ENCODE data around the gene ATOSB.
A peak's percentile ranks its signal among the peaks of the same experiment; 100 is the strongest.

Gene ATOSB

GRCh38 chr9:35085078-35085477 lies 30.6 kb downstream of the ATOSB start:
- Histone ChIP-seq H3K27ac (ENCODE audit: low read depth, low read length) (no peak overlapping the region), H3K9me2 (replicated peaks; ENCODE audit: control insufficient read depth, low read length) (no peaks in the 10 kb centered on the region), H3K4me3 (ENCODE audit: low read length) (no peak overlapping the region), H3K4me2 (ENCODE audit: low read length) (no peak overlapping the region), H3K79me2 (ENCODE audit: control insufficient read depth, low read length) (no peaks in the 10 kb centered on the region), H3K4me1 (ENCODE audit: control insufficient read depth, low read length) (peaks cover 14% of the 10 kb centered on the region), H3K27me3 (ENCODE audit: control insufficient read depth, low read length) (no peaks in the 10 kb centered on the region), H3K36me3 (ENCODE audit: control insufficient read depth, low read length) (peaks cover 20% of the 10 kb centered on the region), H3F3A (ENCODE audit: control insufficient read depth, insufficient read depth) (peaks cover 15% of the 10 kb centered on the region; the same call in 1 of the 2 replicates), H3K9me3 (ENCODE audit: control insufficient read depth, insufficient read depth, low read length) (no peaks in the 10 kb centered on the region), H4K20me1 (ENCODE audit: control insufficient read depth, insufficient read depth, low read depth, low read length) (no peaks in the 10 kb centered on the region)
- TF ChIP-seq EZH2phosphoT487 (IDR thresholded peaks at IDR 0.05; ENCODE audit: borderline replicate concordance, low read length) (no peak), CTCF (IDR thresholded peaks at IDR 0.05; ENCODE audit: low read depth, low read length, poor library complexity, severe bottlenecking) (no peak)

DNA sequence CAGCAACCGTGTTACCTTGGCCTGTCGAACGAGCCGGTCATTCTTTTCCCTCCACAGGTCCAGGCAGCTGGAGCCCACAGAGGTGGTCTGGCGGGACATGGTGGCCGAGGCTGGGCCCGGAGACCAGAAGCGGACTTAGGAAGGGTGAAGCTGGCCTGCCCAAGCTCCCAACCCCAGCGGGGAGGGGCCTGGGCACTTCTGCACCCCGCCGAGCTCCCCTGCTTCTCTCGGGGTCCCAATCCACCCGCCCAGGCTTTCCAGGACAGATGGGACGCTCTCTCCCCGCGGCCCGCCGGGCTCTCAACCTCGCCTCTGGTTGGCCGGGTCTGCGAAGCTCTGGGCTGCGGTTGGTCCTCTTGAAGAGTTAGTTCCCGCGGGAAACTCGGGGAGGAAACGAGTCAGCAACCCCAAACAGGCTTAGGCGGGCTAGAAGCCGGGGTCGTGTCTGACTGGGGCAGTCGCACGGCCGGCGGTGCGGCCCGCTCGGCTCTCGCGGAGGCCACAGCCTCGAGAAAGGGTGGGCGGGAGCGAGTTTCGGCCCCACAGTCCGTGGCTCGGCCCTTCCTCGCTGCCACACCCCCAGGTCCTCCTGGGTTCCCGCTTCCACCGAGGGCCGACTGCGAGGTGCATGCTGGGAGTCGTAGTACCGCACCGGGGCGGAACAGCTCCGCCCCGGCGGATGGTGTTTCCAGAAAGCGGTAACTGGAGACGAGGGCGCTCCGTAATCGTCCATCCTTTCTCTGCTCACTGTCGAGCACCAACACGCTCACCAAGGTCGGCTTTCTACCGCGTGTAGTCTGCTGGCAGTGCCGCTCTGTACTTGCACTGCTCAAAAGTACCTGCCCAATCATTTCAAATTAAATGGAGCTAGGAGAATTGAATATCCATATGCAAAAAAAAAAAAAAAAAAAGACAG lies 36.0 kb downstream of the ATOSB start, which contains the start of gene FANCG:
FANCG (minus strand) TSS at position 517 of the 916 bp plus-strand sequence; CDS start at position 99, 418 bp downstream.
- no peaks in the 10 kb centered on the region for H4K20me1 ChIP-seq (ENCODE audit: control insufficient read depth, insufficient read depth, low read depth, low read length)
- 0 out of 2 replicates have a peak, but pooled peaks cover 2% of the 10 kb centered on the region for H3F3A ChIP-seq (ENCODE audit: control insufficient read depth, insufficient read depth)
- no peaks in the 10 kb centered on the region for H3K9me2 ChIP-seq (replicated peaks; ENCODE audit: control insufficient read depth, low read length)
- H3K36me3 ChIP-seq (ENCODE audit: control insufficient read depth, low read length): peaks cover 38% of the 10 kb centered on the region
- peak within 1 kb of the TSS; percentile 82 for H3K27ac ChIP-seq (ENCODE audit: low read depth, low read length)
- peak within 1 kb of the TSS; percentile 85 for H3K4me2 ChIP-seq (ENCODE audit: low read length)
- peaks cover 30% of the 10 kb centered on the region for H3K79me2 ChIP-seq (ENCODE audit: control insufficient read depth, low read length)
- TF ChIP-seq EZH2phosphoT487 (IDR thresholded peaks at IDR 0.05; ENCODE audit: borderline replicate concordance, low read length) (no peak), CTCF (IDR thresholded peaks at IDR 0.05; ENCODE audit: low read depth, low read length, poor library complexity, severe bottlenecking) (no peak)
- peaks cover 25% of the 10 kb centered on the region for H3K4me1 ChIP-seq (ENCODE audit: control insufficient read depth, low read length)
- no peaks in the 10 kb centered on the region for H3K27me3 ChIP-seq (ENCODE audit: control insufficient read depth, low read length)
- no peaks in the 10 kb centered on the region for H3K9me3 ChIP-seq (ENCODE audit: control insufficient read depth, insufficient read depth, low read length)
- H3K4me3 ChIP-seq (ENCODE audit: low read length): peak within 1 kb of the TSS; percentile 90

DNA sequence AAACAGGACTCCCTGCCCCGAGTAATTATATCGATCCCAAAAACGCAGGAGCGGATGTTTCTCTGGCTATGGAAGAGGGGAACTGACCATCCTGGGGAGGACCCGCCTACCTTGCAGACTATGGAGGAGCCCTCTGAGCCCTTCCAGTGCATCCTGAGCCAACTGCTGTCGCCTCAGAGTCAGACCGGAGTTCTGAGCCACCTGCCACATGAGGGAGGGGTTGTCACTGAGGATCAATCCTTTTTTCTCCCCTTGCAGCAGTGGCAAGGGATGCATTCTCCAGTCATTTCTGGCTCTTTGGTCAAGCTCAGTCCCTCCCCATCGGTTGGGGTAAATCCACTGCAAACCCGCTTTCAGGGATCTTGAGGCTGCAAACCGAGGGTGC lies 36.6 kb downstream of the ATOSB start:
- Histone ChIP-seq H3K27ac (ENCODE audit: low read depth, low read length) (peak overlapping the region; percentile 82), H3K4me1 (ENCODE audit: control insufficient read depth, low read length) (peaks cover 25% of the 10 kb centered on the region), H3K9me2 (replicated peaks; ENCODE audit: control insufficient read depth, low read length) (no peaks in the 10 kb centered on the region), H3K4me3 (ENCODE audit: low read length) (peak overlapping the region; percentile 90), H3F3A (ENCODE audit: control insufficient read depth, insufficient read depth) (0 out of 2 replicates have a peak, but pooled peaks cover 2% of the 10 kb centered on the region), H3K36me3 (ENCODE audit: control insufficient read depth, low read length) (peaks cover 45% of the 10 kb centered on the region), H3K9me3 (ENCODE audit: control insufficient read depth, insufficient read depth, low read length) (no peaks in the 10 kb centered on the region), H4K20me1 (ENCODE audit: control insufficient read depth, insufficient read depth, low read depth, low read length) (no peaks in the 10 kb centered on the region), H3K79me2 (ENCODE audit: control insufficient read depth, low read length) (peaks cover 30% of the 10 kb centered on the region), H3K27me3 (ENCODE audit: control insufficient read depth, low read length) (no peaks in the 10 kb centered on the region), H3K4me2 (ENCODE audit: low read length) (peak overlapping the region; percentile 85)
- TF ChIP-seq EZH2phosphoT487 (IDR thresholded peaks at IDR 0.05; ENCODE audit: borderline replicate concordance, low read length) (no peak), CTCF (IDR thresholded peaks at IDR 0.05; ENCODE audit: low read depth, low read length, poor library complexity, severe bottlenecking) (no peak)
